Muscle of back (tissue), 13 donors: Measurements from ENCODE around the gene ATL2. TPM values are rescaled to one million over a fixed set of nuclear protein-coding genes. Genes with fewer than 3 reads are reported as not detected.
A peak's percentile ranks its signal among the peaks of the same experiment; 100 is the strongest.
"Not testable (repeated sequence)": the region's sequence is repeated elsewhere in the genome, so short reads cannot be mapped to it uniquely, and the experiment has no call there.

ENCODE experiments used
- DNase-seq, 3 donors: peaks; one replicate each; pipeline versions ENCODE4 v3.0.0 to v3.0.0-alpha.2; 2013
- long read RNA-seq, 9 donors: transcript quantifications; one replicate each; lab custom pipeline, GENCODE V29; 2026
- polyA plus RNA-seq, 10 donors: library from polyadenylated mRNA; unstranded; fragments of 120-200 nt; gene quantifications; one replicate each; pipeline ENCODE4 v1.2.1, GENCODE V29; 2013; ENCODE audit not compliant: insufficient read length in 10 of 10

The ATL2 gene
- polyA plus RNA-seq = 10 to 100 TPM; 26.1 to 40.6 (median 36.3) TPM
- long read RNA-seq, donor 1, partial matches to known transcripts = 0 of 3 reads
- long read RNA-seq, donor 1, other reads (novel, unspliced or antisense) = 0 of 3 reads
- long read RNA-seq, donor 2, partial matches to known transcripts = 0 of 3 reads
- long read RNA-seq, donor 2, other reads (novel, unspliced or antisense) = 0 of 3 reads
- long read RNA-seq, donor 3 = 0 reads
- long read RNA-seq, donor 4, partial matches to known transcripts = 0 of 2 reads
- long read RNA-seq, donor 4, other reads (novel, unspliced or antisense) = 0 of 2 reads
- long read RNA-seq, donor 5, transcript ATL2-201 (13 exons, 2,868 nt) = major isoform, 5 of 5 reads
- long read RNA-seq, donor 5, partial matches to known transcripts = 0 of 5 reads
- long read RNA-seq, donor 5, other reads (novel, unspliced or antisense) = 0 of 5 reads
- long read RNA-seq, donor 6, partial matches to known transcripts = 0 of 3 reads
- long read RNA-seq, donor 6, other reads (novel, unspliced or antisense) = 0 of 3 reads
- long read RNA-seq, donor 7, partial matches to known transcripts = 0 of 4 reads
- long read RNA-seq, donor 7, other reads (novel, unspliced or antisense) = 0 of 4 reads
- long read RNA-seq, donor 8, partial matches to known transcripts = 0 of 2 reads
- long read RNA-seq, donor 8, other reads (novel, unspliced or antisense) = 0 of 2 reads
- long read RNA-seq, donor 9 = 0 reads

DNA sequence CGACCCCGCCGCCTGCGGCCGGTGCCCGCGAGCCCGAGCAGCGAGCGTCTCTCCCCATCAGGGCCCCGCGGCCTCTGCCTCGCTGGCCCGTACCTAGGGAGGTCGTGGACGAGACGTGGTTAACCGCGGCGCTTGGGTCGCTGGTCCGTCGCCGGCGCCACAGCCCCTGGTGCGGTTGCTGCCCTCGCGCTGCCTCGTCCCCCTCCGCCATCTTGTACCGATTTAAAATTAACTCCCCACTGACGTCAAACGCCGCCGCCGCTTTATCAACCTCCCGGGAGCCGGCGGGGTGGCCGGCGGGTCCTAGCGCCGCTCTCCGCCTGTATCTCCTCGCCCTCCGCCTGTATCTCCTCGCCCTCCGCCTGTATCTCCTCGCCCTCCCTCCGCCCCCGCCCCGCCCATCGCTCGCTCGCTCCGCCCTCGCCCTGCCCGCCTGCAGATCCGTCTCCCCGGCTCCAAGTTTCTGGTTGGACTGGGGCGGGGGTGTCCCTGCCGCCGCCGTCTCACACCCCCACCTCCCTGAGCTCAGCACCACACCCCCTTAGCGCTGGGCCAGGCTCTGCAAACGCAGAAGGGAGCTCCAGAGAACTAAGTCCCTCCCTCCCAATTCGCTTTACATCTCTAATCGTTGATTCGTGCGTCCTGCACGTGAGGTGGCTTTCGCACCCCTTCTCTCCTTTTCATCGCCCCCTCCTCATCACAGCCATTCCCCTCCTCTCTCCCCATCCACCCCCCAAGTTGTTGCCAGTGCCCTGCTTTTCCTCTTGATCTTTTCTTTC lies at the start of gene ATL2:
TSS of gene ATL2 (minus strand) at position 224 of the 779 bp plus-strand sequence. CDS start at position 211, 13 bp downstream.
- DNase-seq = peak; percentile 96 to 99 (median 97)

DNA sequence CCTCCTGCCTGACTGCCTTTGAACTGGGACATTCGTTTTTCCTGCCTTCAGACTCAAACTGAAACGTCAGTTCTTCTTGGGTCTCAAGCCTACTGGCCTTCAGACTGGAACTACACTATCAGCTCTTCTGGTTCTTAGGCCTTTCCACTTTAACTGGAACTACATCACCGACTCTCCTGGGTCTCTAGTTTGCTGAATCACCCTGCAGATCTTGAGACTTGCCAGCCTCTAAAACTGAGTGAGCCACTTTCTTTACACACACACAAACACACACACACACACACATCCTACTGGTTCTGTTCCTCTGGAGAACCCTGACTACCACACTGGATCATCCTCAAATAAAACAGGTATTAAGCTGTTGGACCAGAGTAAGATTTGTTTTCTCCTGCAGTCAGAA lies 46.7 kb upstream of the ATL2 start:
- DNase-seq = no peak

DNA sequence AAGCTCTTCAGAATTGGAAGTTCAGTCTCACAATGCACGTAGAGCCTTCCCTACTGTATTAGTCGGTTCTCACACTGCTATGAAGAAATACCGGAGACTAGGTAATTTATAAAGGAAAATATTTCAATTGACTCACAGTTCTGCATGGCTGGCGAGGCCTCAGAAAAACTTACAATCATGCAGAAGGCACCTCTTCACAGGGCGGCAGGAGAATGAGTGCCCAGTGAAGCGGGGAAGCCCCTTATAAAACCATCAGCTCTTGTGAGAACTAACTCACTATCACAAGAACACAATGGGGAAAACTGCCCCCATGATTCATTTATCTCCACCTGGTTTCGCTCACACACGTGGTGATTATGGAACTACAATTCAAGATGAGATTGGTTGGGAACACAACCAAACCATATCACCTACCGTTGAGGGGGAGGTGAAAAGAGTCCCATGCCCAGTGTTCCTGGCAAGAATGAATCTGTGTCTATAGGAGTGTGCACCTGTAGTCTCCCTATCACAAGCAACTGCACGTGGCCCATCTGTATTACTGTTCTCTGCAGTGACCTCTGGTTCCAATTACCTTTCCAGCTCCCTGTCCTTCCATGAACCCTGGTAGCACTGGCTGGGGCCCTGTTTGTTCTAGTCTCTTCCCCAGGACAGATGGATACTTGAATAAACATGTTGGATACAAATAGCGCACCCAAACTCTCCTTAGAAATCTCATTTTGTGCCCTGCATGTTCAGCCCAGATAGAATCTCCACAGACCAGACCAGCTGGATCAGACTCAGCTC lies 44.4 kb upstream of the ATL2 start:
- no peak for DNase-seq

DNA sequence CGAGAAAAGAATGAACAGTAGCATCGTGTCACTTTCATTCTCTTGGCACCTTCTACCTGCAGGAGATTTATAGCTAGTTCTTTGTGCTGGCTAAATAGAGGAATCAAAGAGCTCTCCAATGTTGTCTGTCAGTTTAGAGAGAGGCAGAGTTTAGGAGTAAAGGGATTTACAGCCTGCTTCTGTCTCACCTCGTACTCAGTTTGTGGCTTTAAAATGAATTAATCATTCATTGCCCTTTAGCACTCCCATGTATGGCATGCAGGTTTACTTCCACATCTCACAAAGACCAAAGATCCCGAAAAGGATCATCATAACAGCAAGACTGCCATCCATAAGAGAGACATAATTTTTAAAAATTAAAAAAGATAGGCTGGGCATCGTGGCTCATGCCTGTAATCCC lies 42.4 kb upstream of the ATL2 start:
- DNase-seq = no peak

GRCh38 chr2:38418735-38419134 lies 41.7 kb upstream of the ATL2 start:
- no peak for DNase-seq

DNA sequence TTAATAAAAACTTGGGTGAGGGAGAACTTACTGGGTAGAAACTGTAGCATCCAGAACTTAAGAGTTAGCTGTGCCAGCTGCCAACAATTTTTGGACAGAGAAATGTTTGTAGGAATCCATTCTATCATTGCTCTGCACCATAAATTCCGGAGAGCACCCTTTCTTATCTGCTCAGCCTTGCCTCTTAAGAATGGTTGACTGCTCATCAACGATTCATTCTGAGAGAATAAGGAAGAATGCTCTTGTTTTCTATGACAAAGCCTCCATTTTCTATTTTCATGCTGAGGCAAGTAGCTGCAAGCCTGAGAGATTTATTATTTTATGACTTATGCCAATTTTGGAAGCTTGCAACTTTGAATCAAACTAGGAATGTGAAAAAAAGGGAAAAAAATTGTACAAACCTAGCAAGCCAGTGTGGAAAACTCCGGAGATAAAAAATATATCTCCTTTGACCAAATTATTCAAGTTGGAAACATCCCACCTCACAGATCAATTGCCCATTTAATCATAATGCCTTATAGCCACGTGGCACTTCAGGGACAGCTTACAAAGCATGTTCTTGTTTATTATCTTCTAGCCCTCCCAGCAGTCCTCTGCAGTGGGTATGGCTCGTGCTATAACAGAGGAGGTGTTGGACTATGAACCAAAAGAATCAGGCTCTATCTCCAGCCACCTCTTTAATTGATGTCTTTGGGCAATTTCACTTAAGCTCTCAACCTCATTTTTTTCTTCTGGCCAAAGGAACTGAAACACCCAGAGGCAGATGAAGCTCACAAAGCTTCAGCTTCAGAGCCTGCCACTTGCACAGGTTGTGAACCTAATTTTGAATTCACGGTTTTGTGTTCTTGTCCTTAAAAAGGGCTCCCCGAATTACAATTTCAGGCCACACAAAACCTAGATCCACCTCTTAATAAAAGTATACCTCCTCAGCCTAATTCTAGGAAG lies 40.9 kb upstream of the ATL2 start:
- DNase-seq = no peak

DNA sequence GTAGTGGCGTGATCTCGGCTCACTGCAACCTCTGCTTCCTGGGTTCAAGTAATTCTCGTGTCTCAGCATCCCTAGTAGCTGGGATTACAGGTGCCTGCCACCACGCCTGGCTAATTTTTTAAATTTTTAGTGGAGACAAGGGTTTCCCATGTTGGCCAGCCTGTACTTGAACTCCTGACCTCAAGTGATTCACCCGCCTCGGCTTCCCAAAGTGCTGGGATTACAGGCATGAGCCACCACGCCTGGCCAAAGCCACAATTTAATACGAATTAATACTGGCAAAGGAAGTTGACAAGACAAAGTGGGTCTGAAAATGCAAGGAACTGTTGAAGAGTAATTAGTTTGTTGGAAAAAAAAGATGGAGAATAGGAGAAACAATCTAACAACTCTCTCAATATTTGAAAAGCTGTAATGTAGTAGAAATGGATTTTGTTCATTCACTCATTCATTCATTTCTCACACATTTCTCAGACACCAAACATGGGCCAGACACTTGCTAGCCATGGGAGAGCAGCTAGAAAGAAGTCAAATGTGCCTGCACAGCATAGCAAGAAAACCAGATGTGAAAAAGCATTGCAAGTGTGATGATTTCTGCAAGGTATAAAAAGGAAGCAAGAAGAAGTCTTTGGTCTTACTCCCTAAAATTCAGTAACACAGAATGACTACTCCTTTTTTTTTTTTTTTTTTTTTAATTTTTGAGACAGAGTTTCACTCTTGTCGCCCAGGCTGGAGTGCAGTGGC lies 39.4 kb upstream of the ATL2 start:
- no peak for DNase-seq

GRCh38 chr2:38415728-38416291 lies 38.7 kb upstream of the ATL2 start:
- DNase-seq = no peak

DNA sequence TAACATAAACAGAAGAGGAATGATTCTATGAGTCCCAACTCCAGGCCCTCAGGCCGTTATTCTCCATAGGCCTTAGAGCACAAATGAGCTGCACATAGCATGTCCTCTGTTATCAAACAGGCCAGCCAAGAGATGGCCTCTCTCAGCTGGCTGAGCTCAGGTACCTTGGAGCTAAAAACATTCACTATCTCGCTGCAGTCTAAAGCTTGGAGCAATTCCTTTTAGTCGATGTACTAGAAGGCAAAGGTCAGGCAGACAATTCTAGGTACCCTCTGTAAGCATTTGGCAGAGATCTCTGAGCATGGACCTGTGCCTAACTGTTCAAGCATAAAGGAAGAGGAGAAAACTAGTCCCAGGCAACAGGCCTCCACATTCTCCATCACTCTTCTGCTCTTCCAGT lies 38.0 kb upstream of the ATL2 start:
- no peak for DNase-seq

DNA sequence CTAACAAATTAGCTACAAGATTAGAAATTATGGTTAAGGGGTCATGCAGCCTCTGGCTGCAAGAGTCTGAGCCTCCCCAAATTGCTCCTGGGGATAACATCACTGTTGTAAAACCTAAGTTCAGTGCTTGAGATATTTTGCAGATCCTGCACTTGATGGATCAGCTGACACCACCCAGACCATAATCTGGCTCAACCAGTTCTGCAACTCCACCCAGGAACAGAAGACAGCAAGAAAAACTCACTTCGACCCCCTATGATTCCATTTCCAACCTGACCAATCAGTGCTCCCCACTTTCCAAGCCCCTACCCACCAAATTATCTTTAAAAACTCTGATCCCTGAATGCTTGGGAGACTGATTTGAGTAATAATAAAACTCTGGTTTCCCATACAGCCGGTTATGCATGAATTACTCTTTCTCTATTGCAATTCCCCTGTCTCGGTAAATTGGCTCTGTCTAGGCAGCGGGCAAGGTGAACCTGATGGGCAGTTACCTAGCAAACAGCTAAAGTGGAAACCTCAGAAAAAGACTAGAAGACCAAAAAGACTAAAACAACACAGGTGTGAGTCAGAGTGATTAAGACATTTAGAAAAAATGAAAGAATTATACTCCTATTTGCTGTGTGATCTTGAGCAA lies 35.3 kb upstream of the ATL2 start:
- DNase-seq = not testable (repeated sequence)

DNA sequence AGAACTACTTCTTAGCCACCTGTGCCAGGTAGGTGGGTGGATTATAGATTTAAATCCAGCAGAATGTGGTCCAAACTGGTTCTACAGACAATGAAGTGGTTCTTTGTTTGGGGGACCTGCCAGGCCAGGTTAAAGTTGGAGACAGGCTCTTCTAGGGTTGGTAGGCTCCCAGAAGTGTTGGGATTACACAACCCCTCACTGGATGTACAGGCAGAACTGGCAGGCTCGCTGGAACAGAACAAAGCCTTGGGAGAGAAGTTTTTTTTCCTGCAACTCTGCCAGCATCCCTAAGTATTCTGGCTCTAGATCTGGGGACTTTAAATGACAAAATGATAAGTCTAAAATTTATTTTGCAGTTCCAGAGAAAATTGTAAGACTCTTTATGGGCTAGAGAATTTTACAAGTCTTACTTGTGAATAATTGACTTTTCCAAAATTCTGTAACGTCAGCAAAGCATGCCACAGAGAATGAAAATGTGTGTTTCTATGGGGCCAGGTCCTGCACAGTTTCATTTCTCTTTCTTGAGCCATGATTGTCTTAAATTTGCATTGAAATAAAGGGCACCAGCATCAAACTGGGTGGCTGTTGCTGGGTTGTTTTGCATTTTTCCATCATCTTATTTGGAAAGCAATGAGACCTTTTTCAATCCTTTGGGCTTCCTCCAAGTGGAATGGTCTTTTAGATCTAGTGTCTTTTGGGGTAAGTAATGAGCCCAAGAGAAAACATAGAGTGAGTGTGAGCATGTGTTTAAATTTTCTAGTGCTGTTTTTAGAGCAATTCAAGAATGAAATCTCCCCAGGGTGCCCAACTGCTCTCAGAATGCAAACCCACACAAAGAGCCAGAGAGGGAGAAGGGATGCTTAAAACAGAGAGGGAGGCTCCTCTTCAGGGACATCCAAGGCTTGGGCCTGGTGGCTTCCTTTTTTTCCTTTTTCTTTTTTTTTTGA lies 32.4 kb upstream of the ATL2 start:
- peak in 2 of 3 donors; percentile 16 to 33 for DNase-seq

- DNase-seq = no peak
Measured at GRCh38 chr2:38407111-38407682, 30.1 kb upstream of the ATL2 start.

- peak in 1 of 3 donors; percentile 12 for DNase-seq
Measured at GRCh38 chr2:38406597-38407110, 29.6 kb upstream of the ATL2 start.

- DNase-seq = no peak
Measured at GRCh38 chr2:38405917-38406596, 29.0 kb upstream of the ATL2 start.

DNA sequence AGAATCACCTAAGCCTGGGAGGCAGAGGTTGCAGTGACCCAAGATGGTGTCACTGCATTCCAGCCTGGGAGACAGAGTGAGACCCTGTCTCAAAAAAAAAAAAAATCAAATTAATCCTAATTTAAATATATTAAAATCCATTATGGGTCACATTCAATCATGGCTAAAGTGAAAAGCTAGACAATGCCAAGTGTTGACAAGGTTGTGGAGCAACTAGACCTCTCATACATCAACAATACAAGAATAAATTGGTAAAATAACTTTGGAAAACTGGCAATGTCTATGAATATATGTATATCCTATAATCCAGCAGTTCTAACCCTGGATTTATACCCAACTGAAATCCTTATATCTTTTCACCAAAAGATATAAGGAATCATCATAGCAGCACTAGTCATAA lies 23.4 kb upstream of the ATL2 start:
- DNase-seq = no peak

GRCh38 chr2:38398739-38399138 lies 21.7 kb upstream of the ATL2 start:
- no peak for DNase-seq
